GM21529 (cell line): ENCODE measurements around the gene MYH9.

Source experiments
- ATAC-seq: cut with Tn5 transposase; IDR thresholded peaks from one replicate; pipeline ENCODE4 v1.9.1; 2021; ENCODE audit not compliant: unreplicated experiment

MYH9 gene

GRCh38 chr22:36332623-36333332 lies 55.0 kb downstream of the MYH9 start:
- ATAC-seq = no peak

DNA sequence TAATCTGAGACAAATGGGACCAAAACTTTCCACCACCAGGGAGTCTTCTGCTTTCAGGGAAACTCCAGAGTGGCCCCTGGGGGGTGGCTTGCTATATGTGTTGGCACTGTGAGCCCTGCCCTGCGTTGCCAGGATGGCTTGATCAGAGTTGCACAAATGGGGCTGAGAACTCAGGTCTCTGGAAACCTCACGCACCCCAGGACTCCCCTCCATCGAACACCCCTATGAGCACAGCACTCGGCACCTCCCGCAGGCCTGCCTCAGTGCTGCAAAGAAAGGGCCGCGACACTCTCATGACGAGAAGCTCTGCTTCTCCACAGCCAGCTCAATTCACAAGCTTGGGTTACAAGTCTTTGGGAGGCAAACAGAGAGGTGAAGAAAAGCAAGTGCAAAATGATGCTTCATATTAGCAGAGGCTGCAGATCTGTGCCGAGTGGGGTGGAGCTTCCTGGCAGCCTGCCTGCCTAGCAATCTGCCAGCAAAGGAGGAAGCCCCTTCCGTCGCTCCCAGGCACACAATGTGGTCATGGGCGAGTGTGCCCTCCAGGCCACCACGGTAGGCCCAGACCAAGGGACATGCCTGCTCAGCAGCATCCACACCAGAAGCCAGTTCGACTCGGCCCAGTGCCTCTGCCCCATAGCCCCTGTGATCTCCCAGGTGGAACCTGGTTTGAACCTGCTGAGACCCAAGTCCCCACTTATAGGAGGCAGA lies 55.7 kb downstream of the MYH9 start:
- no peak for ATAC-seq

DNA sequence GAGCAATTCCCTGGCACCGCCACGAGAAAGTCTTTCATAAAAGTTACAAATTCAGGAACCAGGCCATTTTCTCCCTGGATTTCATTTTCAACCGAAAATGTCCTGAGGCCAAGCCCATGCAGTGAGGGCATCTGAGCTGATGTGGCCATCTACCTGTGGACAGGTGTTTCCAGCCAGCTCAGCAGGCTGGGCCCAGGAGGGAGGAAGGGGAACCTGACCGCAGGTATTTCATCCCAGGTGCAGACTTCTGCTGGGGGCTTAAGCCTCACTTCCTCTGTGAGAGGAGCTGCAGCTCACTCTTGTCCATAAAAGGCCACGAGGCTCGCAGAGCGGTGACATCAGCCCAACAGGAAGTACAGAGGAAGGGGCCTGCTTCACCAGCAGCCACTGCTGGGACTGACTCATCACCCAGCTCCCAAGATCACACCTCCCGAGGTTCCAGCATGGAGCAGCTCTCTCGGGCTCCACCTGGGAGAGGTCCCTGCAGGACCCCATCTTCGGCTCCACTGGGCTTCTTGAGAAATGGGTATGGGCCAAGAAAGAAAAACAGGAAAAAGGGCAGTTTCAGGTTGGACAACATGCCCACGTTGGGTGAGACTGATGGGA lies 56.4 kb downstream of the MYH9 start:
- peak; percentile 57 for ATAC-seq

- ATAC-seq = no peak
These were observed 57.0 kb downstream of the MYH9 start for GRCh38 chr22:36330655-36331305.

DNA sequence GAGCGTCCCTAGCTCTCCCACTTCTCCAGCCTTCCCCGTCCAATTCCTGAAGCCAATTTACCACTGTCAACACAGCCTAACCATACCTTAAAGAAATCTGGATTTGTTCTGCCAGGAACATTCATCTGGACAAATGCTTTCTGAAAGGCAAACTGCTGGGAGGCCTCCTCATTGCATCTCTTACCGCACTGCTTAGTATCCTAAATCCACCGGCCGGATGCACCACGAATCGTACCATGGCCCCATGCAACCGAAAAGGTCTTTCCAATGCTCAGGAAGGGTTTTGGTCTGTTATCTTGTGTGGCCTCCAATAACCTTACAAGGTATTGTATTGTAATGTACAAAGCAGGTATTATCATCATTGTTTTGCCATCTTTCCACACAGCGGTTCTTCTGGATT lies 57.6 kb downstream of the MYH9 start:
- no peak for ATAC-seq

DNA sequence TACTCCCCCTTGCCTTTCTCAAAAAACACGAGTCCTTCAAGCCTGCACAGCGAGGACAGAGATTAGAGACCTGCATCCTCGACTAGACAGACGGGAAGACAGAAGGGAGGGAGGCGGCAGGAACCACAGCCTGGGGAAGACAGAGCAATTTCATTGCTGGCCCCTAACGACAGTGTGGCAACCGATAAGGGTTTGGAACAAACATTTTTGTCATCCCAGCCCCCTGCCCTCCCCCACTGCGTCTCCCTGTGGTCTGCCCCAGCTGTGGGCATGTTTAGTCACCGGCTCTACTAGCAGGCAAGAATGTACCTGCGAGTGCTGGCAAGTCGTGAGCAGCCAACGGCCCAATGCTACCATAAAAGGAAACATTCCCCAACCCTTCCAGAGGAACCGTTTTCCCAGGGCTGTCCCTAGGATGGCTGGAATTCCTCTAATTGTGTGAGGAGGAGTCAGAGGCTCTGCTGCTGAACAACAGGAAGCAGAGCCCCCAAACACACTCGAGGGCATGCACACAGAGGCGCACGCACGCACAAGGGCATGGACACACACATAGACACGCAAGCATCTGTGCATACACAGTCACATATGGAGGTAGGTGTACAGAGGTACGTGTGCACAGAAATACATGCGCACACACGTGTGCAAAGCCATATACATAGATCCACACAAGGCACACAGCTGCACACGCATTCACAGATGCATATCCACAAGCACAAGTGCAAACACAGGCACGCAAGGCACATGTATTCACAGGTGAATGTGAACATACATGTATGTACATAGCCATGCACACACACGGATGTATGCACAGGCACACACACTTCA lies 58.3 kb downstream of the MYH9 start:
- ATAC-seq = no peak

DNA sequence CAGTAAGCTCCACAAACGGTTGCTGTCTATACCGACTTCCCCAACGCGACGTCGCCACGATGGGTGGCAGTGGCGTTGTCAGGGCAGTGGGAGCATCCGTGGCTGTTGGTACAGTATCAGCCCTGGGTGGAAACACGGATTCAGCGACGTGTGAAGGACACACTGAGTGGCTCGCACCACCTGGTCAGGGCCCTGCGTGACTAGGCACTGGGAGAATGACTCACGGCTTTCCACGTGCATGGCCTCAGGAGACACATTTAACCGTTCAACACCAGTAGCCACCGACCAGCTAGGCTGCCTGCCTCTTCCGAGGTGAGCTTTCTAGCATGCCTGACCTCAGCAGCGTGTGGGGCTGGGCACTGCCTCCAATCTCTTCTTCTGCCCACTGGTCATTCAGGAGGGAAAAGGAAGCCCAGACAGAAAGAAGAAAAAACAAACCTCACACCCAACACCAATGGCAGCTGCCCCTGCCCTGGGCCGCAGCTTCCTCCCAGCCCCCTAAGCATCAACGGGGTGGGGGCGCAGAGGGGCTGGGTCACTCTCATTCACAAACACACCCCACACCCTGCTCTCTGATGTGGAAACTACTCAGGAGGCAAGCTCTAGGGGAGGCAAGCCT lies 59.0 kb downstream of the MYH9 start:
- no peak for ATAC-seq

GRCh38 chr22:36327922-36328551 lies 59.7 kb downstream of the MYH9 start:
- ATAC-seq = no peak

- no peak for ATAC-seq
These were observed 61.3 kb downstream of the MYH9 start for GRCh38 chr22:36326178-36327161.

DNA sequence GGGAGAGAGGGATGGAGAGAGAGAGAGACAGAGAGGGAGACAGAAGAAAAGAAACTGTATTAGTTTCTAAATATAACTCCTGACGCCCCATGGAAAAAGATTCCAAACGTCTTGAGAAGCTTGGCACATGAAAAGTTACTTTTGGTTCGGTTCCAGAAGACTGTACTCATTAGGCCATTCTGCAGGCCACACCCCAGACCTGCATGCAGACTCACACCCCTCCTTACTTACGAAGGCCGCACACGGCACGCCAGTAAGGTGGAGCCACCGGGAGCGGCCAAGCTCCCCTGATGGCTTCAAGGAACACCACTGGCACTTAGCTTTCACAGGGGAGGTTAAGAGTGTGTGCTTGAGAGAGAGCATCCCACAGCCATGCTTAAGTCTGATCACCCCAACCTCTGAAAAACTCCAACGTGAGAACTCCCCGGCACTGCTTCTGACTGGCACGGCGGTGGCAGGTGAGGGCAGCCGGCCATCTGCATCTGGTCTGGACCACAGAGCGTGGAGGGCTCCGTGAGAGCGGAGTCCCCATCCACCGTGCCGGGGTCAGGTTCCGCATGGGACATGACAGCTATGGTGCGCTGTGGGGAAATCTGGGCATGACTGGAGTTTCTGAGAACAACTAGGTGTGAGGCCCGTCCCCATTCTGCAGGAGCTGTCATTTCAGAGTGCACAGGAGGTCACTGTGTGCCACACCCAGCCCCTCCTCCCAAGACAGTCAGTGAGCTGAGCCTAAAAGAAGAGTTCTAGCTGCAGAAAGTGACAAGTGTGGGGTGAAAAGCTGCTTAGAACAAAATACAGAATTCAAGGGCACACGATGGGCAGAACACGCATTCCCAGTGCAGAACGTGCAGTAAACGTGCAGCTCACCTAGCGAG lies 62.4 kb downstream of the MYH9 start:
- ATAC-seq = no peak

DNA sequence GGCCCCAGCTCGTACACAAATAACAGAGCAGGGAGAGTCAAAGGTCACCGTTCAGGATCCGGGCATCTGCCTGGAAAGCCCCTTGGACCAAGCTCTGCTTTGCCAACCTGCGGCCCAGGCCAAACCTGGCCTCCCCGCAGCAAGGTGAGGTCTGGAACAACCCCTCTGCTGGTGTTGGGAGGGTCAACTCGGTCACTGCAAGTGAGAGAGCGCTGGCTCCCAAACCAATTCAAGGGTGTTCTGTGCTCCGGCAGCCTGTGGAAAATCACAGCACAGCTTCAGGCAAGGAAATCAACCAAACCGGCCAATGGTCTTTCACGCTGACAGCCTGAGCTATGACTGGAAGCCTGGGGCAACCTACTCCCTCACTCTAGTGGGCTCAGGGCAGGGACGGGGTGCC lies 63.4 kb downstream of the MYH9 start:
- no peak for ATAC-seq

DNA sequence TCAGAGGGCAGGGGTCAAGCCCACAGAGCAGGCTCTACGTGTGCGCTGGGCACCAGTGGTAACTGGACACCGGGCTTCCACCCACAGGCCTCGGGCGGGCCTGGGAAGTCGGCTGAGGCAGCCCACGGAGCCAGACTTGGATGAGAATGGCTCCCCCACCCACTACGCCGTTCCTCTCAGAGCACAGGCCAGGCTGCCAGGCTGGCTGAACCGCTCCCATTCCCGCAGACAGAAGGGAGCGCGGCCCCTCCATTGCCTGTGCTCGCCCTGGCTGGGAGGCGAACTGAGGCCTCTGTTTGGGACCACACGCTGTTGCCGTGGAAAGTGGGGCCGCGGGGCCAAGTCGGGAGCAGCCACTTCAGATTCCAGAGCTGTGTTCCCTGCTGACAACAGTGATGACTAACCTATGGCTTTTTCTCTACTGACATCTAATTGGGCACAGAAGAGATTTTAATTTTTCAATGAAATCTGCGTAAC lies 63.9 kb downstream of the MYH9 start:
- no peak for ATAC-seq

DNA sequence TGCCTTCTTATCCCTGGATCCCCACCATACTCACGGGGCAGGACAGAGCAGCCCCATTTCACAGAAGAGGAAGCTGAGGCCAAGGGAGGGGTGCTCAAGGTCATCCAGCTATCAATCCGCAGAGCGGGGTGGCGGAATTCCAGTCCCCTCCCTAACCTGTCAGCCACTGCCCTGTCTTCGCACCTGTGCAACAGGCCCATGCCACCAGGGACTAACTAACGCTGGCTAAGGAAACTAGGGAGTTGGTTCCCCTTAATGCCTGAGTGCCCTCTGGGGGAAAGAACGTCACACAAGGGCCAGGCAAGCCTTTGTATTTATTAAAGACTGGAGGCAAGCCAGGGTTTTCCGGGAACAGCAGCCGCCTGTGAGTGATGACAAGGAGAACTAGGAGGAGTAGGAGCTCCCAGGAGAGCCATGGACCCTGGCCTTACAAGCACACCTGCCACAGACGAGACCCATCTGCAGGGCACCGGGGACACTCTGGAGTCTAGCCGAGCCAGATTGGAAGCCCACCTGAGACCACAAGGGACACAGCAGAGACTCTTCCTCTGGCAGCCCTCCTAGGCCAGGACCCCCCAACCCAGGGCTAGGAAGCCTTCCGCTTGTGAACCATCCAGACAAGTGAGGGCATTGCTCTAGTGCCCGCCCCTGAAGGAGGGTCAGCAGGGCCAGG lies 64.4 kb downstream of the MYH9 start:
- no peak for ATAC-seq

DNA sequence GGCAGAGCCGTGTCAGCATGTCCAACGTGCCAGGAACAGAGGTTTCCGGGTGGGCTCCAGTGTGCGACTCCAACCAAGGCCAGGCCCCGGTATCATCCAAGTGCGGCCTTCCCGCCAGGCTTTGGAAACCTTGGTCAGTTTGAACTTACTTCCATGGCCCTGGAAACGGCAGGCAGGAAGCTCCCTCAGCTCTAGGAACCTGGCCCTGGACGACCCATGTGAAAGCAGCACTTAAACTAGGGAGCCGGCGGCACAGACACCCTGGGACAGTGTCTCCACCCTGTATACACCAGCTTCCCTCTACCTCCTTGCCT lies 65.2 kb downstream of the MYH9 start:
- no peak for ATAC-seq

- no peak for ATAC-seq
These were observed 65.8 kb downstream of the MYH9 start for GRCh38 chr22:36321797-36322601.

DNA sequence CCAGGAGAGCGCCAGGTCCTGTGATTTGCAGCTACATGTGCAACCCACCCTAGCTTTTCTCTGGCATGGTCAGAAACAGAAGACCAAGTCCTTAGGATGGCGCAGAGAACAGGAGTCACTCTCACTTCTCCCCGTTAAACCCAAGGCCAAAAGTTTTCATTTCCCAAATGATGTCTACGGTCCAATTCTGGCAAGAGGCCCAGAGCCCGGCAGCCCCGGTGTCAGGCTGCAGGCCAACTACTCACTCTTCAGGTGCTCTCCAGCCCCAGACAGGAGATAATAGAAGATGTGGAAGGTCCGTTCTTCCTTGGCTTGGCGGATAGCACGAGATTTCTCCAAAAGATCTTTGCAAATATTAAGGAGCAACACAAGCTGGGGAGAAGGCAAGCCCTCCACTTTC lies 67.2 kb downstream of the MYH9 start:
- ATAC-seq = no peak
